GM19463 (cell line): ENCODE measurements around the gene TSPEAR.
"Not testable (repeated sequence)": the region's sequence is repeated elsewhere in the genome, so short reads cannot be mapped to it uniquely, and the experiment has no call there.

Source experiments
- ATAC-seq: cut with Tn5 transposase; IDR thresholded peaks from one replicate; pipeline ENCODE4 v1.9.1; 2021; ENCODE audit warnings: mild to moderate bottlenecking, moderate library complexity; ENCODE audit not compliant: unreplicated experiment

Gene TSPEAR

GRCh38 chr21:44593598-44594405 lies 117.6 kb downstream of the TSPEAR start:
- ATAC-seq, result no peak

GRCh38 chr21:44592446-44593311 lies 118.7 kb downstream of the TSPEAR start, which contains the start of gene KRTAP10-6:
Gene KRTAP10-6 (minus strand): TSS chr21:44592505. CDS start chr21:44592484, 21 bp downstream.
- ATAC-seq, result no peak

- ATAC-seq, result not testable (repeated sequence)
Observed at GRCh38 chr21:44591801-44592130, 119.6 kb downstream of the TSPEAR start.

DNA sequence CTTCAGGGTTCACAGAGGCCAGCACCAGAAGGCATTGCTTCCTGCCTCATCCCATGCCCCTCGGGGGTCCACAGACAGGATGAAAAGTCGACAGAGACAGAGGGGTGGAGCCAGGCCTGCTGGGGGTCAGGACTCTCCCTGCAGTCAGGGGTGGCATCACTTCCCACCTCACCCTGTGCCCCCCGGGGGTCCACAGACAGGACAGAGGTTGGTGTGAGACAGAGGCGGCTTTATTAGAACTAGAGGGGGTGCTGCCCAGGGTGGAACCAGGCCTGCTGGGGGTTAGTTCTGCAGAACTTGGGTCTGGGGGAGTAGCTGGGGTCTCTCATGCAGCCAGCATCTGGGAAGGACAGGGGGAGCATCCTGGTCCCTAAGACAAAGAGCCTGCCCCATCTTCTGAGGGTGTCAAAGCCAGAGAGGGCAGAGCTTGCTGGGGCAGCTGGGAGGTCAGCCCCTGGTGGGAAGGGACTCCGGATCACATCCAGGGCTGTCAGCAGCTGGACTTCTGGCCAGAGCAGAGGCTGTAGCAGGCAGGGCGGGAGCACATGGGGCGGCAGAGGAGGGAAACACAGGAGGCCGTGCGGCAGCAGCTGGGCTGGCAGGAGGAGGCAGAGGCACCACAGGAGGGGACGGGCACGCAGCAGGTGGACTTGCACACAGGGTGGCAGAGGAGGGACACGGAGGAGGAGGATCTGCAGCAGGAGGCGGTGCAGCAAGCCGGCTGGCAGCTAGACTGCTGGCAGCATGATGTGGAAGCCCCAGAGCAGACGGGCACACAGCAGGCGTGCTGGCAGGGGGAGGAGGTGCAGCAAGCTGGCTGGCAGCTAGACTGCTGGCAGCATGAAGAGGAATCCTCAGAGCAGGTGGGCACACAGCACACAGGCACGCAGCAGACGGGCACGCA lies 120.2 kb downstream of the TSPEAR start:
- ATAC-seq, result not testable (repeated sequence)

- no peak for ATAC-seq
Observed at GRCh38 chr21:44590311-44590721, 121.1 kb downstream of the TSPEAR start.

DNA sequence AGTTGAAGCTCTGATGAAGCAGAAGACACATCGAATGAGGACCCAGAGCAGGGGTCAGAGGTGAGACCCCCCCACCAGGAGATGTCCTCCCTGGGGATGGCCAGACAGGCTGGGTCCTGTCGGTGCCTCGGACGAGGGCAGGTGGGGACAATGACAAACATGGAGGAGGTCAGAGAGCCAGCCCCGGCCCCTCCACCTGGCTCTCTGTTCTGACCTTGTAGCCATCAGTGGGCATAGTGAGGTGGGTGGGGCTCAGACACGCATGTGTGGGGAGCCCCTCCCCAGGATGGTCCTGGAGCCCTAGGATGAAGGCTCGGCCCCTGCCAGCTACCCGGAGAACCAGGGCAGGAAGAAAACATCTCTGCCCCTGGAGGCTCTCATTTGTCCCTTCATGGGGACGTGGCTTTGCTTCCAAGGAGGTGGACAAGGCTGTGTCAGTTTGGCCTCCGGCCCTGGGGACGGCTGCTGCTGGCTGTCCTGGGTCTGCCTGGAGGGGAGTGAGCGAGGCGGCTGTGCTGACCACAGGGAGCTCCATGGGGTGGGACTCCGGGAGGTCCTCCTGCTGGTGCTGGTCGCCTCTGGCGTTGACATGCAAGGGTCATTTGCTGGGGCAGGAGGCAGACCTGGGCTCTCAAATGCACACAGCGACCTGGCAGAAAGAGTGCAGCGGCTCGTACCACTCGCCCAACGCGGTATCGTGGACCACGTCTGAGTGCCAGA lies 121.6 kb downstream of the TSPEAR start:
- ATAC-seq, result no peak

- no peak for ATAC-seq
Observed at GRCh38 chr21:44589094-44589493, 122.3 kb downstream of the TSPEAR start.

GRCh38 chr21:44585892-44586291 lies 125.5 kb downstream of the TSPEAR start:
- ATAC-seq, result no peak

- ATAC-seq, result no peak
Observed at GRCh38 chr21:44583800-44584147, 127.6 kb downstream of the TSPEAR start.

GRCh38 chr21:44583089-44583799 lies 128.1 kb downstream of the TSPEAR start:
- no peak for ATAC-seq

GRCh38 chr21:44582055-44582454 lies 129.3 kb downstream of the TSPEAR start:
- no peak for ATAC-seq

GRCh38 chr21:44581158-44581557 lies 130.2 kb downstream of the TSPEAR start:
- ATAC-seq, result no peak

DNA sequence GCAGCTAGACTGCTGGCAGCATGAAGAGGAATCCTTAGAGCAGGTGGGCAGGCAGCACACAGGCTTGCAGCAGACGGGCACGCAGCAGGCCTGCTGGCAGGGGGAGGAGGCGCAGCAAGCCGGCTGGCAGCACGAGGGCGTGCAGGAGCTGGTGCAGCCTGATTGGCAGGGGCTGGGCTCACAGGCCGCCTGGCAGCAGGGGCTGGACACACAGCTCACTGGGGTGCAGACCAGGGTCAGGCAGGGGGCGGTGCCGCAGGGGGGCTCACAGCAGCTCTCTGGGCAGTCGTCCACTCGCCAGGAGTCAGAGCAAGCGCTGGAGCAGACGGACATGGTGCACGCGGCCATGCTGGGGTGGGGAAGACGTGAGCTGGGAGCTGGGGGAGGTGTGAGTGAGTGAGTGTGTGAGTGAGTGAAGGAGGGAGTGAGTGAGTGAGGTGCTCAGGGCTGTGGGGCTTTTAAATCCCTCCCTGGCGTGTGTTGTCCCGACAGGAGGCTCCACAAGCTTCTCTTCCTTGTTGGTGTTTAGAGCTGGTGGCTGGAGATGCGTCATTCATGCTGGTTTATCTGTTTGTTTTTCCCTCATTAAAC lies 131.0 kb downstream of the TSPEAR start, which contains the start of gene KRTAP10-5:
Gene KRTAP10-5, minus strand, starts transcription at position 374 of the 591 bp plus-strand sequence. Its CDS starts 26 bp downstream, at position 348.
- ATAC-seq, result not testable (repeated sequence)

- no peak for ATAC-seq
Observed at GRCh38 chr21:44579833-44580144, 131.6 kb downstream of the TSPEAR start.

GRCh38 chr21:44579056-44579832 lies 132.1 kb downstream of the TSPEAR start:
- ATAC-seq, result no peak

- no peak for ATAC-seq
Observed at GRCh38 chr21:44578371-44579055, 132.9 kb downstream of the TSPEAR start.

DNA sequence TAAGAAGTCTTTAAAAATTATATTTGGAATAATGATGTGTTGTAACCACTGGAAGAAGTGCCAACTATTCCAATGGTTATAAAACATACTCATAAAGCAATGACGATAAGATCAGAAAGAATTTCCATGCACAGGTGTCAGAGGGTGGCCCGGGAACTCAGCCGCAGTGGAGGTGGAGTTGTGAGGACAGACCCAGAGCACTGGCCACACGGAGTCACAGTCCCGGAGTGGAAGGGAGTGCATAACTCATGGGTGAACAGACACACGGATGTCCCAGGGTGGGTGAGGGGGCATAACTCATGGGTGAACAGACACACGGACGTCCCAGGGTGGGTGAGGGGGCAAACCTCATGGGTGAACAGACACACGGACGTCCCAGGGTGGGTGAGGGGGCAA lies 135.3 kb downstream of the TSPEAR start:
- ATAC-seq, result no peak
